GM12891 (cell line): Measurements from ENCODE around the gene CRB3.
A peak's percentile ranks its signal among the peaks of the same experiment; 100 is the strongest.

ENCODE experiments used
- DNase-seq: peaks from one replicate; pipeline ENCODE4 v3.0.0; 2011; ENCODE audit warnings: low spot score; ENCODE audit not compliant: insufficient read length
- FAIRE-seq: peaks from 2 replicates; lab custom pipeline; 2011; peaks lifted over from hg19 to GRCh38; lab: Jason Lieb, UNC
- PAX5 ChIP-seq: IDR thresholded peaks from 2 replicates; pipeline ENCODE4 v1.6.1; 2011; ENCODE audit warnings: low read length, moderate library complexity, mild to moderate bottlenecking; ENCODE audit not compliant: insufficient read depth, severe bottlenecking
- POLR2A ChIP-seq: IDR thresholded peaks from 2 replicates; pipeline ENCODE4 v1.6.1; 2011; ENCODE audit warnings: low read depth, low read length, control low read depth
- POLR2AphosphoS5 ChIP-seq: IDR thresholded peaks from 2 replicates; pipeline ENCODE4 v1.6.1; 2011; ENCODE audit warnings: low read depth, low read length, control low read depth
- POU2F2 ChIP-seq: IDR thresholded peaks from 2 replicates; pipeline ENCODE4 v1.6.1; 2011; ENCODE audit warnings: low read depth, mild to moderate bottlenecking, control low read depth, low read length, moderate library complexity
- SPI1 ChIP-seq: IDR thresholded peaks from 2 replicates; pipeline ENCODE4 v1.6.1; 2011; ENCODE audit warnings: low read depth, low read length, control low read depth
- TAF1 ChIP-seq: IDR thresholded peaks from 2 replicates; pipeline ENCODE4 v1.6.1; 2011; ENCODE audit warnings: low read depth, low read length, control low read depth

The CRB3 gene

GRCh38 chr19:6478815-6479214 lies 14.7 kb downstream of the CRB3 start:
- no peak for FAIRE-seq

GRCh38 chr19:6479836-6480398 lies 15.8 kb downstream of the CRB3 start:
- TF ChIP-seq POLR2A (no peak), POLR2AphosphoS5 (no peak)
- no peak for DNase-seq
- peak; percentile 80 for FAIRE-seq

More at GRCh38 chr19:6478815-6479214, 14.7 kb downstream of the CRB3 start:
- DNase-seq, result no peak
- TF ChIP-seq POLR2A, result no peak
- no peak for TF ChIP-seq SPI1
- TF ChIP-seq POU2F2, result no peak
- no peak for TF ChIP-seq PAX5
- TF ChIP-seq POLR2AphosphoS5, result no peak
- no peak for TF ChIP-seq TAF1

- no peak for TF ChIP-seq TAF1
- no peak for TF ChIP-seq POU2F2
- TF ChIP-seq SPI1, result no peak
- no peak for TF ChIP-seq POLR2A
- no peak for TF ChIP-seq PAX5
- TF ChIP-seq POLR2AphosphoS5, result no peak
- FAIRE-seq, result no peak
- DNase-seq, result no peak
Observed at GRCh38 chr19:6480848-6481415, 16.9 kb downstream of the CRB3 start.

GRCh38 chr19:6481541-6482342 lies 17.7 kb downstream of the CRB3 start, which contains the start of gene DENND1C:
TSS of gene DENND1C (minus strand) at chr19:6481787. CDS start at chr19:6481695, 92 bp downstream.
- DNase-seq (no peak), FAIRE-seq (peak; percentile 95)
- peak; percentile 61 for TF ChIP-seq TAF1
- no peak for TF ChIP-seq PAX5
- peak; percentile 61; the same call in 1 of the 2 replicates for TF ChIP-seq POU2F2
- peak; percentile 72; the same call in 1 of the 2 replicates for TF ChIP-seq POLR2A
- peak; percentile 76 for TF ChIP-seq SPI1
- TF ChIP-seq POLR2AphosphoS5, result peak; percentile 41; the same call in 1 of the 2 replicates

- FAIRE-seq (no peak), DNase-seq (no peak)
- TF ChIP-seq POU2F2, result no peak
- TF ChIP-seq POLR2A, result no peak
- TF ChIP-seq TAF1, result no peak
- TF ChIP-seq POLR2AphosphoS5, result no peak
Observed at GRCh38 chr19:6482343-6482686, 18.2 kb downstream of the CRB3 start.

- FAIRE-seq, result no peak
- no peak for DNase-seq
- TF ChIP-seq POLR2AphosphoS5 (no peak), POLR2A (no peak), PAX5 (no peak), TAF1 (no peak), POU2F2 (no peak), SPI1 (no peak)
Observed at GRCh38 chr19:6483235-6483634, 19.2 kb downstream of the CRB3 start.

GRCh38 chr19:6484230-6484629 lies 20.2 kb downstream of the CRB3 start:
- DNase-seq (no peak), FAIRE-seq (no peak)
- TF ChIP-seq PAX5 (no peak), SPI1 (no peak), POLR2A (no peak), TAF1 (no peak), POU2F2 (no peak), POLR2AphosphoS5 (no peak)

GRCh38 chr19:6484831-6485230 lies 20.8 kb downstream of the CRB3 start:
- DNase-seq (no peak), FAIRE-seq (no peak)
- no peak for TF ChIP-seq TAF1

- DNase-seq (no peak), FAIRE-seq (peak; percentile 97)
- TF ChIP-seq POLR2A (peak; percentile 53), POLR2AphosphoS5 (peak; percentile 52), POU2F2 (0 out of 2 replicates have a peak, but pooled peaks have one; percentile 54), SPI1 (peak; percentile 78), TAF1 (peak; percentile 73; the same call in 1 of the 2 replicates), PAX5 (no peak)
Observed at GRCh38 chr19:6489278-6490061, 25.4 kb downstream of the CRB3 start.
